HL-60 (cell line): ENCODE results near the gene GLRA3.

Experiments
- DNase-seq, 2 experiments: peaks; one replicate each; pipeline ENCODE4 v3.0.0-alpha.2; 2010 to 2020; ENCODE audit warnings: low read depth in 1 of 2, low spot score in 1 of 2
- H3K27ac ChIP-seq: fragments of 250-450 bp; sonication (Bioruptor Pico); replicated peaks from 2 replicates; pipeline ENCODE4 v1.5.1; 2020; ENCODE audit warnings: mild to moderate bottlenecking, moderate library complexity
- H3K27me3 ChIP-seq: fragments of 250-450 bp; sonication (Bioruptor Pico); 2 replicates; pipeline ENCODE4 v1.5.1; 2021; ENCODE audit warnings: mild to moderate bottlenecking, moderate library complexity; ENCODE audit not compliant: insufficient read depth, poor library complexity, severe bottlenecking
- H3K4me3 ChIP-seq: replicated peaks from 2 replicates; pipeline ENCODE4 v1.5.1; 2011; ENCODE audit warnings: mild to moderate bottlenecking, control low read depth, low read length; ENCODE audit not compliant: insufficient read depth
- GABPA ChIP-seq: IDR thresholded peaks from 2 replicates; pipeline ENCODE4 v1.6.1; 2012; ENCODE audit warnings: low read depth
- POLR2AphosphoS5 ChIP-seq: IDR thresholded peaks from 2 replicates; pipeline ENCODE4 v1.6.1; 2012; ENCODE audit warnings: low read depth
- SPI1 ChIP-seq: IDR thresholded peaks from 2 replicates; pipeline ENCODE4 v1.6.1; 2012; ENCODE audit warnings: low read depth, mild to moderate bottlenecking, borderline replicate concordance
- TF ChIP-seq, protein P1 (sequence below): IDR thresholded peaks from 2 replicates; pipeline ENCODE4 v1.6.1; 2012; ENCODE audit warnings: low read depth; ENCODE audit not compliant: insufficient replicate concordance
- TF ChIP-seq, protein P2 (sequence below): IDR thresholded peaks from one replicate; pipeline ENCODE4 v1.5.1; 2011; ENCODE audit warnings: low read length, control low read depth, inconsistent platforms; ENCODE audit not compliant: insufficient read depth

GLRA3 gene

DNA sequence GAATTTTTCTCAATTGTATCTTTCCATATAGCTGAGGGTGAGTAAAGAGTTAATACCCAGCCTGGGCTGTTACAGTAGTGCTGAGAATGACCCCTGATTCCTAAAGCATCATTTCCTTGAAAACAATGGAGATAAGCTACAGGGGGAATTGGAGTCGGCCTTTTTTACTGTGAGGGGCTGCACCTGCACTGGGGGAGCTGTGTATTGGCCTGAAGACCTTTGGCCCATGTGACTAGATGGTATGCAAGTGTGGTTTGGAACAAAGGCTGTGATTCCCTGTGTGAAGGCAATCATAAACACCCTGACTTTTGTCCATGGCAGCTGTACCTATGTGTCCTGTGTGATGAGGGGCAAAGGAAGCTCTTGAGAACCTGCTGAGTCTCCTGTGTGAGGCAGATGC is 182.7 kb downstream of the GLRA3 start:
- Histone ChIP-seq H3K4me3 (no peak overlapping the region), H3K27me3 (peaks cover 3% of the 10 kb centered on the region), H3K27ac (no peak overlapping the region)
- no peak for DNase-seq
- TF ChIP-seq SPI1 (no peak), GABPA (no peak), POLR2AphosphoS5 (no peak)
- TF ChIP-seq, protein P1, sequence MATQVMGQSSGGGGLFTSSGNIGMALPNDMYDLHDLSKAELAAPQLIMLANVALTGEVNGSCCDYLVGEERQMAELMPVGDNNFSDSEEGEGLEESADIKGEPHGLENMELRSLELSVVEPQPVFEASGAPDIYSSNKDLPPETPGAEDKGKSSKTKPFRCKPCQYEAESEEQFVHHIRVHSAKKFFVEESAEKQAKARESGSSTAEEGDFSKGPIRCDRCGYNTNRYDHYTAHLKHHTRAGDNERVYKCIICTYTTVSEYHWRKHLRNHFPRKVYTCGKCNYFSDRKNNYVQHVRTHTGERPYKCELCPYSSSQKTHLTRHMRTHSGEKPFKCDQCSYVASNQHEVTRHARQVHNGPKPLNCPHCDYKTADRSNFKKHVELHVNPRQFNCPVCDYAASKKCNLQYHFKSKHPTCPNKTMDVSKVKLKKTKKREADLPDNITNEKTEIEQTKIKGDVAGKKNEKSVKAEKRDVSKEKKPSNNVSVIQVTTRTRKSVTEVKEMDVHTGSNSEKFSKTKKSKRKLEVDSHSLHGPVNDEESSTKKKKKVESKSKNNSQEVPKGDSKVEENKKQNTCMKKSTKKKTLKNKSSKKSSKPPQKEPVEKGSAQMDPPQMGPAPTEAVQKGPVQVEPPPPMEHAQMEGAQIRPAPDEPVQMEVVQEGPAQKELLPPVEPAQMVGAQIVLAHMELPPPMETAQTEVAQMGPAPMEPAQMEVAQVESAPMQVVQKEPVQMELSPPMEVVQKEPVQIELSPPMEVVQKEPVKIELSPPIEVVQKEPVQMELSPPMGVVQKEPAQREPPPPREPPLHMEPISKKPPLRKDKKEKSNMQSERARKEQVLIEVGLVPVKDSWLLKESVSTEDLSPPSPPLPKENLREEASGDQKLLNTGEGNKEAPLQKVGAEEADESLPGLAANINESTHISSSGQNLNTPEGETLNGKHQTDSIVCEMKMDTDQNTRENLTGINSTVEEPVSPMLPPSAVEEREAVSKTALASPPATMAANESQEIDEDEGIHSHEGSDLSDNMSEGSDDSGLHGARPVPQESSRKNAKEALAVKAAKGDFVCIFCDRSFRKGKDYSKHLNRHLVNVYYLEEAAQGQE: no peak
- TF ChIP-seq, protein P2, sequence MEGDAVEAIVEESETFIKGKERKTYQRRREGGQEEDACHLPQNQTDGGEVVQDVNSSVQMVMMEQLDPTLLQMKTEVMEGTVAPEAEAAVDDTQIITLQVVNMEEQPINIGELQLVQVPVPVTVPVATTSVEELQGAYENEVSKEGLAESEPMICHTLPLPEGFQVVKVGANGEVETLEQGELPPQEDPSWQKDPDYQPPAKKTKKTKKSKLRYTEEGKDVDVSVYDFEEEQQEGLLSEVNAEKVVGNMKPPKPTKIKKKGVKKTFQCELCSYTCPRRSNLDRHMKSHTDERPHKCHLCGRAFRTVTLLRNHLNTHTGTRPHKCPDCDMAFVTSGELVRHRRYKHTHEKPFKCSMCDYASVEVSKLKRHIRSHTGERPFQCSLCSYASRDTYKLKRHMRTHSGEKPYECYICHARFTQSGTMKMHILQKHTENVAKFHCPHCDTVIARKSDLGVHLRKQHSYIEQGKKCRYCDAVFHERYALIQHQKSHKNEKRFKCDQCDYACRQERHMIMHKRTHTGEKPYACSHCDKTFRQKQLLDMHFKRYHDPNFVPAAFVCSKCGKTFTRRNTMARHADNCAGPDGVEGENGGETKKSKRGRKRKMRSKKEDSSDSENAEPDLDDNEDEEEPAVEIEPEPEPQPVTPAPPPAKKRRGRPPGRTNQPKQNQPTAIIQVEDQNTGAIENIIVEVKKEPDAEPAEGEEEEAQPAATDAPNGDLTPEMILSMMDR: no peak

DNA sequence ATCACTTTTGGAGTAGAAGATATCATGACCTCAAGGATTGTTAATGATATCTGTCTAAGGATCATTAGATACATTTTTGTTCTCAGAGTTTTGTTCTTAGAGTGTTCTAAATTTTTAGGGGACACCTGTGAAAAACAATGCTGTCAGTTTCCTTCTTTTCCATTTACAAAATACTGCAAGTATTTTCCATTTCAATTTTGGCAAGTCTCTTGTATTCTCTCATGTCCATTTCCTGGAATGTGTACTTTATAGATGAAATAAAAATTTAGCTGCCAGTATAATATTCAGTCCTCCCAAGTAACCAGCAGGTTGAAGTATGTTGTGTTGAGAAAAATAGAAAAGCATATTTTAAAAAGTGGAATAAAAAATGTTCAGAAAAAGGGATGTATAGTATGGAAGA is 188.9 kb downstream of the GLRA3 start:
- TF ChIP-seq, protein P2: no peak
- TF ChIP-seq POLR2AphosphoS5 (no peak), GABPA (no peak), SPI1 (no peak)
- TF ChIP-seq, protein P1: no peak
- DNase-seq: no peak
- H3K27me3 ChIP-seq: peaks cover 3% of the 10 kb centered on the region
- H3K4me3 ChIP-seq: no peak overlapping the region
- no peak overlapping the region for H3K27ac ChIP-seq

DNA sequence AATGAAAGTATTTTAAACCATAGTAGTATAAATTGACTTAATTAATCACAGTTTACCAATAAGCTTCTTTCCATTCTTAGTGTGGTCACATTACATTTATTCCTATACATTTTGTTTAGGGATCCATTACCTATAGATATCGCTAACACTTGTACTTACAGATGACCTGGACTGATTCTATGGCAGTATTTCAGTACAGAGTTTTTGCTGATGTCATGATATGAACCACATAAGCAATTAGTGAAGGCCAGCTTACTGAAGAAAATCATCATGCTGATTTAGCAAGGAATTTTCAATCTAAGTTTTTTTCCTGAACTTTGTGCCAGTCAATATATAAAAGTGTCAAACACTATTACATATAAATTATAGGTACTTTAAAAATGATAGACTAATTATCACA is 193.3 kb downstream of the GLRA3 start:
- no peak overlapping the region for H3K4me3 ChIP-seq
- H3K27ac ChIP-seq: no peak overlapping the region
- no peaks in the 10 kb centered on the region for H3K27me3 ChIP-seq
- no peak for DNase-seq
- no peak for TF ChIP-seq POLR2AphosphoS5
- TF ChIP-seq, protein P1: no peak
- no peak for TF ChIP-seq SPI1
- TF ChIP-seq, protein P2: no peak
- no peak for TF ChIP-seq GABPA
